Hepatocyte (in vitro differentiated cells): Measurements from ENCODE around the gene ZFC3H1. TPM values are rescaled to one million over a fixed set of nuclear protein-coding genes. Genes with fewer than 3 reads are reported as not detected.

Experiments used
- DNase-seq: peaks from one replicate; pipeline ENCODE4 v3.0.0-alpha.2; 2016; ENCODE audit warnings: low spot score
- H2AFZ ChIP-seq: fragments of 200-600 bp; sonication (generic); 2 replicates; pipeline ENCODE4 v1.6.0; 2016; ENCODE audit warnings: antibody characterized with exemption, mild to moderate bottlenecking
- H3K27ac ChIP-seq: fragments of 200-600 bp; sonication (generic); 2 replicates; pipeline ENCODE4 v1.5.1; 2016; ENCODE audit warnings: mild to moderate bottlenecking
- H3K27me3 ChIP-seq: fragments of 200-600 bp; sonication (generic); 2 replicates; pipeline ENCODE4 v1.6.1; 2016
- H3K36me3 ChIP-seq: fragments of 200-600 bp; sonication (generic); replicated peaks from 2 replicates; pipeline ENCODE4 v1.5.1; 2016; ENCODE audit warnings: low read depth; ENCODE audit not compliant: insufficient read depth
- H3K4me1 ChIP-seq: fragments of 200-600 bp; sonication (generic); 2 replicates; pipeline ENCODE4 v1.5.1; 2016; ENCODE audit warnings: mild to moderate bottlenecking, moderate library complexity; ENCODE audit not compliant: insufficient read depth
- H3K4me2 ChIP-seq: fragments of 200-600 bp; sonication (generic); 2 replicates; pipeline ENCODE4 v1.6.0; 2016
- H3K4me3 ChIP-seq: fragments of 200-600 bp; sonication (generic); 2 replicates; pipeline ENCODE4 v1.5.1; 2016; ENCODE audit warnings: mild to moderate bottlenecking
- H3K79me2 ChIP-seq: fragments of 200-600 bp; sonication (generic); 2 replicates; pipeline ENCODE4 v1.6.0; 2017; ENCODE audit warnings: mild to moderate bottlenecking
- H3K9me2 ChIP-seq: fragments of 200-600 bp; sonication (generic); replicated peaks from 2 replicates; pipeline ENCODE4 v1.6.0; 2017; ENCODE audit warnings: mild to moderate bottlenecking; ENCODE audit not compliant: insufficient read depth
- H3K9me3 ChIP-seq: fragments of 200-600 bp; sonication (generic); 2 replicates; pipeline ENCODE4 v1.5.1; 2016; ENCODE audit warnings: low read depth, mild to moderate bottlenecking
- H4K20me1 ChIP-seq: fragments of 200-600 bp; sonication (generic); 2 replicates; pipeline ENCODE4 v1.6.0; 2016; ENCODE audit warnings: mild to moderate bottlenecking; ENCODE audit not compliant: insufficient read depth, poor library complexity, severe bottlenecking
- EZH2 ChIP-seq: fragments of 200-600 bp; sonication (generic); IDR thresholded peaks from 2 replicates; pipeline ENCODE4 v1.6.1; 2016; ENCODE audit warnings: antibody characterized with exemption, mild to moderate bottlenecking, borderline replicate concordance
- EZH2phosphoT487 ChIP-seq: fragments of 200-600 bp; sonication (generic); IDR thresholded peaks from one replicate; pipeline ENCODE4 v1.6.1; 2018; ENCODE audit warnings: antibody characterized with exemption, mild to moderate bottlenecking, low read depth, moderate library complexity; ENCODE audit not compliant: unreplicated experiment, severe bottlenecking
- WGBS: methylation state at CpG from one replicate; pipeline ENCODE4 v1.1.6; 2016; ENCODE audit warnings: low lambda C conversion rate; ENCODE audit errors: missing lambda C conversion rate; 5-methylcytosine and 5-hydroxymethylcytosine counted together
- polyA plus RNA-seq: library from polyadenylated mRNA; unstranded; fragments of >200 nt; fragmentation: Nextera tagmentation; extraction: Ambion mirVana; gene quantifications from 2 replicates; pipeline ENCODE4 v1.2.1, GENCODE V29; 2016
- total RNA-seq: library from RNA; depleted of rRNA; stranded (reverse); fragments of >200 nt; gene quantifications from 2 replicates; pipeline ENCODE4 v1.2.3, GENCODE V29; 2014
- TF ChIP-seq, protein P1 (sequence below): fragments of 200-600 bp; sonication (generic); IDR thresholded peaks from 2 replicates; pipeline ENCODE4 v1.5.1; 2016; ENCODE audit warnings: antibody characterized with exemption, mild to moderate bottlenecking; ENCODE audit not compliant: poor library complexity

ZFC3H1 gene
- total and polyA plus RNA-seq, 2 experiments from 2014 or later = 28.0 to 48.6 TPM

DNA sequence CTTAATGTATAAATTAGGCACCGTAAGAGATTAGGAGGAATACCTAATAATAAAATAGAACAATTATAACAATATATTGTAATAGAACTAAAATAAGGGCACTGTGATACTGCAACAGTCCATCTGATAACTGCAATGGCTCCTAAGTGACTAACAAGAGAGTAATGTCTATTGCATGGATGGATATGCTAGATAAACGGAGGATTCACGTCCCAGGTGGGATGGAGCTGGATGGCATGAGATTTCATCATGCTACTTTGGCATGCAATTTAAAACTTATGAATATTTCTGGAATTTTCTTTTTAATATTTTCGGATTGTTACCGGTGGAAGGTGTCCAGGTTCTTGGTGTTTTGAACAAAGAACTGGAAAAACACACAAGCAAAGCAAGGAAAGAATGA is 20.0 kb upstream of the ZFC3H1 start:
- H3K4me1 ChIP-seq = peaks cover 14% of the 10 kb centered on the region
- WGBS = 92% methylated on average over 5 of the region's 5 CpGs

GRCh38 chr12:71682466-71682865 is 18.8 kb upstream of the ZFC3H1 start:
- H3K27ac ChIP-seq = no peak overlapping the region
- H2AFZ ChIP-seq = no peak overlapping the region
- peaks cover 7% of the 10 kb centered on the region for H3K4me1 ChIP-seq
- H3K9me2 ChIP-seq = no peaks in the 10 kb centered on the region
- no peaks in the 10 kb centered on the region for H3K36me3 ChIP-seq
- 95% methylated on average over 1 of the region's 1 CpG for WGBS
- H3K79me2 ChIP-seq = peaks cover 7% of the 10 kb centered on the region
- no peak for DNase-seq
- H3K9me3 ChIP-seq = no peaks in the 10 kb centered on the region
- no peaks in the 10 kb centered on the region for H3K27me3 ChIP-seq
- no peak overlapping the region for H3K4me2 ChIP-seq
- TF ChIP-seq EZH2 = no peak
- TF ChIP-seq, protein P1, sequence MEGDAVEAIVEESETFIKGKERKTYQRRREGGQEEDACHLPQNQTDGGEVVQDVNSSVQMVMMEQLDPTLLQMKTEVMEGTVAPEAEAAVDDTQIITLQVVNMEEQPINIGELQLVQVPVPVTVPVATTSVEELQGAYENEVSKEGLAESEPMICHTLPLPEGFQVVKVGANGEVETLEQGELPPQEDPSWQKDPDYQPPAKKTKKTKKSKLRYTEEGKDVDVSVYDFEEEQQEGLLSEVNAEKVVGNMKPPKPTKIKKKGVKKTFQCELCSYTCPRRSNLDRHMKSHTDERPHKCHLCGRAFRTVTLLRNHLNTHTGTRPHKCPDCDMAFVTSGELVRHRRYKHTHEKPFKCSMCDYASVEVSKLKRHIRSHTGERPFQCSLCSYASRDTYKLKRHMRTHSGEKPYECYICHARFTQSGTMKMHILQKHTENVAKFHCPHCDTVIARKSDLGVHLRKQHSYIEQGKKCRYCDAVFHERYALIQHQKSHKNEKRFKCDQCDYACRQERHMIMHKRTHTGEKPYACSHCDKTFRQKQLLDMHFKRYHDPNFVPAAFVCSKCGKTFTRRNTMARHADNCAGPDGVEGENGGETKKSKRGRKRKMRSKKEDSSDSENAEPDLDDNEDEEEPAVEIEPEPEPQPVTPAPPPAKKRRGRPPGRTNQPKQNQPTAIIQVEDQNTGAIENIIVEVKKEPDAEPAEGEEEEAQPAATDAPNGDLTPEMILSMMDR = no peak
- TF ChIP-seq EZH2phosphoT487 = no peak
- no peak overlapping the region for H3K4me3 ChIP-seq
- no peaks in the 10 kb centered on the region for H4K20me1 ChIP-seq

More for the DNA sequence above, 20.0 kb upstream of the ZFC3H1 start:
- TF ChIP-seq EZH2 (no peak), EZH2phosphoT487 (no peak)
- TF ChIP-seq, protein P1 = no peak
- H3K9me3 ChIP-seq = no peaks in the 10 kb centered on the region
- H4K20me1 ChIP-seq = no peaks in the 10 kb centered on the region
- H3K27ac ChIP-seq = no peak overlapping the region
- H3K27me3 ChIP-seq = no peaks in the 10 kb centered on the region
- peaks cover 17% of the 10 kb centered on the region for H3K79me2 ChIP-seq
- H3K4me3 ChIP-seq = no peak overlapping the region
- no peaks in the 10 kb centered on the region for H3K9me2 ChIP-seq
- no peak overlapping the region for H3K4me2 ChIP-seq
- H3K36me3 ChIP-seq = no peaks in the 10 kb centered on the region
- DNase-seq = no peak
- H2AFZ ChIP-seq = no peak overlapping the region

DNA sequence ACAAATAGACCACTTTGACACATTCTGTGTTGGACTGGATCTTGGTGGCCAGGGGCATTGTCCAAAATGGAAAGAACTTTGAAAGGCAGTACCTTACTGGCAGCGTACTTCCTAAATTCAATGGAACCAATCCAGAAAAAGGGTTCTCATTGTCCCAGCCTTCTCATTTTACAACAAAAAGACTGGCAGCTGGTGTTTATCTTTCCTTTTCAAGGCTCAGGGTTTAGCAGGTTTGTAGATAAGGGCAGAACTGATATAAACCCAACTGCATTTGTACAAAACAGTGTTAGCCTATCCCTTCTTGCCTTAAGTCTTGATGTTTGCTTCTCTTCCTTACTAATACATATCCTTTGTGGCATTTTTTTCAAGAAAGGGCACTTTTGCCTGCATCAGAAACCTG is 8.2 kb upstream of the ZFC3H1 start:
- no peak for DNase-seq
- H3K36me3 ChIP-seq = no peaks in the 10 kb centered on the region
- no peaks in the 10 kb centered on the region for H4K20me1 ChIP-seq
- H3K9me2 ChIP-seq = no peaks in the 10 kb centered on the region
- H3K9me3 ChIP-seq = no peaks in the 10 kb centered on the region
- peaks cover 6% of the 10 kb centered on the region for H3K4me1 ChIP-seq
- no peak overlapping the region for H2AFZ ChIP-seq
- H3K4me3 ChIP-seq = no peak overlapping the region
- WGBS = 61% methylated on average over 1 of the region's 1 CpG
- H3K27me3 ChIP-seq = no peaks in the 10 kb centered on the region
- TF ChIP-seq EZH2phosphoT487 = no peak
- no peak for TF ChIP-seq EZH2
- TF ChIP-seq, protein P1 = no peak
- H3K4me2 ChIP-seq = peak overlapping the region; percentile 45
- H3K27ac ChIP-seq = peak overlapping the region; percentile 44
- peaks cover 9% of the 10 kb centered on the region for H3K79me2 ChIP-seq

- Histone ChIP-seq H3K9me2 (no peaks in the 10 kb centered on the region), H4K20me1 (no peaks in the 10 kb centered on the region), H3K27me3 (no peaks in the 10 kb centered on the region), H3K4me2 (peak overlapping the region; percentile 45), H3K36me3 (no peaks in the 10 kb centered on the region), H3K9me3 (no peaks in the 10 kb centered on the region), H3K79me2 (peaks cover 14% of the 10 kb centered on the region), H3K27ac (peak overlapping the region; percentile 44), H3K4me1 (peaks cover 6% of the 10 kb centered on the region), H2AFZ (no peak overlapping the region), H3K4me3 (no peak overlapping the region)
- DNase-seq = no peak
- no peak for TF ChIP-seq EZH2phosphoT487
- TF ChIP-seq EZH2 = no peak
- TF ChIP-seq, protein P1 = no peak
Measured at GRCh38 chr12:71671311-71671710, 7.7 kb upstream of the ZFC3H1 start.
